Keratinocyte (primary cell): ENCODE data around the gene NANOS2. TPM values are rescaled to one million over a fixed set of nuclear protein-coding genes. Genes with fewer than 3 reads are reported as not detected.
A peak's percentile ranks its signal among the peaks of the same experiment; 100 is the strongest.

Experiments
- DNase-seq: peaks from one replicate; pipeline ENCODE4 v3.0.0-alpha.2; 2011; ENCODE audit warnings: low read depth, missing footprints, low spot score
- FAIRE-seq: peaks from 2 replicates; lab custom pipeline; 2011; peaks lifted over from hg19 to GRCh38; lab: Jason Lieb, UNC
- H2AFZ ChIP-seq: 2 replicates; pipeline ENCODE4 v1.6.0; 2012; ENCODE audit warnings: low read length, control low read depth, inconsistent platforms; ENCODE audit not compliant: control insufficient read depth
- H3K27ac ChIP-seq: 2 replicates; pipeline ENCODE4 v1.5.1; 2011; ENCODE audit warnings: low read length; ENCODE audit not compliant: control insufficient read depth, insufficient read depth
- H3K27me3 ChIP-seq: 3 replicates; pipeline ENCODE4 v1.6.0; 2011; ENCODE audit warnings: low read length; ENCODE audit not compliant: control insufficient read depth, insufficient read depth; ENCODE audit errors: extremely low read depth
- H3K36me3 ChIP-seq, 2 experiments: 2 replicates in 1 of 2; 3 replicates in 1 of 2; pipeline ENCODE4 v1.5.1; 2011; ENCODE audit warnings: low read length in 2 of 2, mild to moderate bottlenecking in 1 of 2; ENCODE audit not compliant: control insufficient read depth in 2 of 2, insufficient read depth in 2 of 2; ENCODE audit errors: extremely low read depth in 1 of 2
- H3K4me1 ChIP-seq: 3 replicates; pipeline ENCODE4 v1.5.1; 2011; ENCODE audit warnings: low read length; ENCODE audit not compliant: control insufficient read depth, insufficient read depth; ENCODE audit errors: extremely low read depth
- H3K4me2 ChIP-seq: 3 replicates; pipeline ENCODE4 v1.6.0; 2011; ENCODE audit warnings: low read depth, low read length; ENCODE audit not compliant: control insufficient read depth, insufficient read depth; ENCODE audit errors: extremely low read depth
- H3K4me3 ChIP-seq, 3 experiments: fragments of 200-600 bp in 1 of 3; sonication (generic) in 1 of 3; 2 replicates in 2 of 3; 3 replicates in 1 of 3; pipeline ENCODE4 v1.5.1; 2011 to 2016; ENCODE audit warnings: low read length in 3 of 3, mild to moderate bottlenecking in 3 of 3, control low read depth in 2 of 3, inconsistent platforms in 1 of 3, low read depth in 1 of 3, mixed read lengths in 1 of 3, mixed run types in 1 of 3, moderate library complexity in 1 of 3; ENCODE audit not compliant: control insufficient read depth in 2 of 3, insufficient read depth in 2 of 3; ENCODE audit errors: extremely low read depth in 1 of 3
- H3K79me2 ChIP-seq: 2 replicates; pipeline ENCODE4 v1.6.0; 2012; ENCODE audit warnings: low read length; ENCODE audit not compliant: control insufficient read depth, insufficient read depth
- H3K9ac ChIP-seq: 3 replicates; pipeline ENCODE4 v1.6.0; 2011; ENCODE audit warnings: low read length; ENCODE audit not compliant: control insufficient read depth, insufficient read depth; ENCODE audit errors: extremely low read depth
- H3K9me1 ChIP-seq: 3 replicates; pipeline ENCODE4 v1.6.0; 2011; ENCODE audit warnings: low read length; ENCODE audit not compliant: control insufficient read depth, insufficient read depth; ENCODE audit errors: extremely low read depth
- H3K9me3 ChIP-seq: 2 replicates; pipeline ENCODE4 v1.5.1; 2012; ENCODE audit warnings: low read depth, low read length; ENCODE audit not compliant: control insufficient read depth
- H4K20me1 ChIP-seq: 3 replicates; pipeline ENCODE4 v1.6.0; 2011; ENCODE audit warnings: low read length; ENCODE audit not compliant: control insufficient read depth, insufficient read depth; ENCODE audit errors: extremely low read depth
- CTCF ChIP-seq, 3 experiments: IDR thresholded peaks in 1 of 3; conservative IDR thresholded peaks in 1 of 3; optimal IDR thresholded peaks in 1 of 3; 2 replicates in 2 of 3; 3 replicates in 1 of 3; pipeline versions ENCODE3 to v1.5.1; 2011; ENCODE audit warnings: low read length in 3 of 3, mild to moderate bottlenecking in 3 of 3, moderate library complexity in 2 of 3, control low read depth in 1 of 3, inconsistent platforms in 1 of 3; ENCODE audit not compliant: insufficient read depth in 2 of 3; ENCODE audit errors: extremely low read depth in 1 of 3
- EZH2 ChIP-seq: IDR thresholded peaks from one replicate; pipeline ENCODE4 v1.6.1; 2012; ENCODE audit warnings: inconsistent platforms, mild to moderate bottlenecking, low read length, moderate library complexity
- dilution Hi-C: fragments of 300-500 bp; cut with MboI; formaldehyde crosslinking; loops from one replicate; pipeline ENCODE4 v1.7.0; 2020; ENCODE audit warnings: low sequenced_read_pairs; ENCODE audit not compliant: extremely low pct_ligation_motif_present
- polyA plus RNA-seq, 5 experiments: library from polyadenylated mRNA; depleted of rRNA in 3 of 5; stranded (reverse) in 3 of 5; stranded (forward) in 1 of 5; unstranded in 1 of 5; fragments of >200 nt; gene quantifications; 1 replicate in 1 of 5; 2 replicates in 3 of 5; 3 replicates in 1 of 5; pipeline versions ENCODE4 v1.2.1 to v1.2.3, GENCODE V29; 2011 to 2012; ENCODE audit warnings: missing spikeins in 2 of 5, low read depth in 1 of 5, low replicate concordance in 1 of 5

NANOS2 gene
- polyA plus RNA-seq, 1 donor (not counting 4 experiments of a cell fraction or from before 2014, with no cell fraction given): not detected

- H3K9ac ChIP-seq: no peak overlapping the region
- FAIRE-seq: no peak
- TF ChIP-seq CTCF (optimal IDR thresholded peaks at IDR 0.05 in 1 of 3, IDR thresholded peaks at IDR 0.05 in 1 of 3, conservative IDR thresholded peaks at IDR 0.05 in 1 of 3; ENCODE audit: extremely low read depth in 1 of 3, insufficient read depth in 2 of 3, low read length in 3 of 3) (peak in 1 of 3 experiments; percentile 16), EZH2 (no peak)
- H3K27ac ChIP-seq: no peak overlapping the region
- dilution Hi-C loops: no loop called here
- H3K9me1 ChIP-seq: no peaks in the 10 kb centered on the region
- H3K36me3 ChIP-seq: no peaks in the 10 kb centered on the region
- H4K20me1 ChIP-seq: no peaks in the 10 kb centered on the region
- H3K27me3 ChIP-seq: peaks cover 12% of the 10 kb centered on the region
- H3K4me3 ChIP-seq: no peak overlapping the region
- H3K9me3 ChIP-seq: no peaks in the 10 kb centered on the region
- no peak overlapping the region for H2AFZ ChIP-seq
- no peaks in the 10 kb centered on the region for H3K79me2 ChIP-seq
- H3K4me1 ChIP-seq: no peaks in the 10 kb centered on the region
- DNase-seq: no peak
- H3K4me2 ChIP-seq: no peak overlapping the region
Observed at GRCh38 chr19:45922281-45922680, 7.7 kb upstream of the NANOS2 start.

- Histone ChIP-seq H3K4me3 (no peak overlapping the region), H3K4me2 (no peak overlapping the region), H3K79me2 (no peaks in the 10 kb centered on the region), H3K9ac (no peak overlapping the region), H3K27ac (no peak overlapping the region), H3K36me3 (no peaks in the 10 kb centered on the region), H3K27me3 (peaks cover 12% of the 10 kb centered on the region), H4K20me1 (no peaks in the 10 kb centered on the region), H3K9me1 (no peaks in the 10 kb centered on the region), H3K4me1 (no peaks in the 10 kb centered on the region), H3K9me3 (no peaks in the 10 kb centered on the region), H2AFZ (no peak overlapping the region)
- dilution Hi-C loops: no loop called here
- FAIRE-seq: no peak
- TF ChIP-seq CTCF (optimal IDR thresholded peaks at IDR 0.05 in 1 of 3, IDR thresholded peaks at IDR 0.05 in 1 of 3, conservative IDR thresholded peaks at IDR 0.05 in 1 of 3; ENCODE audit: extremely low read depth in 1 of 3, insufficient read depth in 2 of 3, low read length in 3 of 3) (no peak), EZH2 (no peak)
- no peak for DNase-seq
Observed at GRCh38 chr19:45920458-45920857, 5.9 kb upstream of the NANOS2 start.
